SK-N-MC (cell line): ENCODE data around the gene ABI3.

ENCODE experiments used
- EZH2 ChIP-seq: fragments of 200-600 bp; sonication (generic); IDR thresholded peaks from one replicate; pipeline ENCODE4 v1.6.1; 2017; ENCODE audit warnings: antibody characterized with exemption
- POLR2AphosphoS5 ChIP-seq: IDR thresholded peaks from 2 replicates; pipeline ENCODE4 v1.6.1; 2012; ENCODE audit warnings: mild to moderate bottlenecking, low read depth, low read length, borderline replicate concordance

DNA sequence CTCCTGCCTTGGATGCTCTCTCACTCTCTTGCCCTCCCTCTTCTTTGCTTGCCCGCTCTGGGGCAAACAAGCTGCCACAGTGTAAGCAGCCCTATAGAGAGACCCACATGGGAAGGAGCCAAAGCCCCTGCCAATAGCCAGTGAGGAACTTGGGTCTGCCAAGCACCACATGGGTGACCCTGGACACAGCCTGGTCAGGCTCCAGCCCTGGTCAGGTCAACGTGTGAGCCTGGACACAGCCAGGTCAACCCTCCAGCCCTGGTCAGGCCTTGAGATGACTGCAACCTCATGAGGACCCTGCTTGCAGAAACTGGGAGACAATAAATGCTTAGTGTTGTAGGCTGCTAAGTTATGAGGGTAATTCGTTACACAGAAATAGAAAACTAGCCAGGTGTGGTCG lies 34.3 kb downstream of the ABI3 start:
- no peak for TF ChIP-seq EZH2
- TF ChIP-seq POLR2AphosphoS5, result no peak
